ENCODE results near the gene PAAF1.
"Not testable (repeated sequence)": the region's sequence is repeated elsewhere in the genome, so short reads cannot be mapped to it uniquely, and the experiment has no call there.

The PAAF1 gene, protein sequence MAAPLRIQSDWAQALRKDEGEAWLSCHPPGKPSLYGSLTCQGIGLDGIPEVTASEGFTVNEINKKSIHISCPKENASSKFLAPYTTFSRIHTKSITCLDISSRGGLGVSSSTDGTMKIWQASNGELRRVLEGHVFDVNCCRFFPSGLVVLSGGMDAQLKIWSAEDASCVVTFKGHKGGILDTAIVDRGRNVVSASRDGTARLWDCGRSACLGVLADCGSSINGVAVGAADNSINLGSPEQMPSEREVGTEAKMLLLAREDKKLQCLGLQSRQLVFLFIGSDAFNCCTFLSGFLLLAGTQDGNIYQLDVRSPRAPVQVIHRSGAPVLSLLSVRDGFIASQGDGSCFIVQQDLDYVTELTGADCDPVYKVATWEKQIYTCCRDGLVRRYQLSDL

DNA sequence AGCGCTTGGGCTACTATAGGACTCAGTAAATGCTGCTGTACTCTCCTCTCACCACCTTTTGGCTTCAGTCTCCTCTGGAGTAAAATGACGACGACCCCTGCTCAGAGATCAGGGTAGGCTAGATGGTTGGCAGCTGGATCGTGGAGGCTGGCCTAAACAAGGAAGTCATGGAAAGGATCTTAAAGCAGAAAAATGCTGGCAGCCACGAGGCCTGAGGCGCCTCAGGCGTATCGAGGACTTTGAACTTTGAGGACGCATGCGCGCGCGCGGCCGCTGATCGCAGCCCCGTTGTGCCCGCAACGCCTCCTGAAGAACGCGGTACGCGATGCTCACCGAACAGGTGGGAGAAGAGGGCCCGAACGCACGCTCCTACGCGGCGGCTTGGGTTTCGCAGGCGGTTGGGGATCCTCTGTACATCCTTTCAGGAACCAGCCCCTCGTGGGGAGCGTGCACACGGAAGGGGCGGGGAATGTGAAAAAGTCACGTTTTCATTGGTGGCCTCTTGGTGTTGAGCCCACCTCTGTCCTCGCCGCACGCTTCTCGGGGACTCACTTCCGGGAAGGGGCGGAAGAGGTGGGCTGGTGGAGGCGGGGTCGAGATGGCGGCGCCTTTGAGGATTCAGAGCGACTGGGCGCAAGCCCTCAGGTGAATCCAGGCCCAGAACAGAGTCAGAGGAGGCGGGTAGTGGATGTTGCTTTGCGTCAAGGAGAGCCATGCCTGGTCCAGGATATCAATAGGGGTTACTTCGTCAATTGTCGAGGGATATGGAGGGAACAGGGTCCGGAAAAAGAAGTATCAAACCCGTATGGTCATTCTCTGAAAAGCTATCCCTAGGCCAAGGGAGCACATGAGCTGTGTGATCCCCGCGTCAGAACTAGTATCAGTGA is at the start of gene PAAF1, which contains the start of gene COA4:
TSS of gene PAAF1 (plus strand) at position 576 of the 887 bp plus-strand sequence. CDS start at position 599, 23 bp downstream.
TSS of gene COA4 (minus strand) at position 423 of the 887 bp plus-strand sequence. CDS start 3,468 bp downstream, outside the sequence.
- FAIRE-seq = peak; percentile 87

DNA sequence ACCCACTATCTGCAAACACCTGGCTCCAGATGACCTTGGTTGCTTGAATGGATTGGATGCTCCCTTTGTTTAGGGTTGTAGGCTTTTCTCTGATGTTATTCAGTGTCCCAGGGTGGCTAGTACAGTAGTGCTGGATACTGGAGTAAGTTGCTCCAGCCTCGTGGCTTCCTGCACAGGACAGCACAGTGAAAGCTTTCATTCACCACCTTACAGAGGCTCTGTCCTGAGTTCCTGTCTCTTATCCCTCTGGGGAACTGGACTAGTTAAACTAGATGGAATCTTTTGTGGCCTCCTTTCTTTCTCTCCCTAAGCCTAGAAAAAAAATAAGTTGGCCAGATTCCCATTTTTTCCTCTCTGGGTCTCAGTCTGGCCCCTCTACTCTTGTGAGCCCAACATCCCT is 46.5 kb upstream of the PAAF1 start:
- no peak for FAIRE-seq

DNA sequence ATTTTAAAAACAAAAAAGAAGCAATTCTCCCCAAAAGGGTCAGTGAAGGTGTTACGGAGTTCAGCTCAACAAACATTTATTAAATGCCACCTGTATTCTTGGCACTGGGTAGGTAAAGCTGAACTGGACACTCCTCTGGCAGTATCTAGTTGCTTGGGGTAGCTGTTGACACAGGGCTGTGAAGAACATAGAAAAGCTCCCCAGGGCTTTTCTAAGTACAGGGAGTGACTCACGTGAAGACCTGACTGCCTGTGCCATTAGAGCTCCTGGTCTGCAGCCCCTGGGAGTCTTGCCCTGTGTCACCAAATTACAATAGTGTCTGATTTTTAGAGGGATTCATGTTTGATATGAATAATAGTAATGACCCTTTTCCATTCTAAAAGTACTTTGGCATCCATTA is 43.7 kb upstream of the PAAF1 start:
- no peak for FAIRE-seq

DNA sequence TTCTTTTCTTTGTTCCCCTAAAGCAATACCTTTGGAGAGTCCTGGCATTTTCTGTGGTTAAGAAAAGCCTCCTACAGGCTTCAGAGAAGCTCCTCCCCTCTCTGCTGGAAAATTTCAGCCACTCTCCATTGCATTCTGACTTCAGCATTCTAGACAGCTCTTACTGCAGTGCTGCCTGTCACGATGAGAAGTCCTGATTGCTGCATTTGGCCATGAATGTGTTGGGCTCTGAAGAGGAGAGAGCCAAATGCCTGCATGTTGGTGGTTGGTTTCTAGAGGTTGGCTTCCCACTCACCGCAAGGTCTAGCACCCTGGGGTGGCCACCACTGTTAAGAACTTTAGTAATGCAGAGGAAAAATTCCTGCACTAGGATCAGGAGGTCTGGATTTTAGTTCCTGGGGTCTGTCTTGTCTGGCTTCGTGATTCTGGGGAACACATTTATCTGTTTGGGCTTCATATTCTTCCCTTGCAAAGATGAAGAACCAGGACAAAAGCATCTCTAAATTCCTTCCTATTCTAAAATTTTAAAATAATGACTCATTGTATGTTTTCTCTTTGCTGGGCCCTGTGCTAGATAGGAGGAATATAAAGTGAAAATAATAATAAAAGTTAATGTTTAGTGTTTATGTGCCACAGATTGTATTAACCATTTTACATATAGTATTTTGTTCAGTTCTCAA is 38.2 kb upstream of the PAAF1 start:
- no peak for FAIRE-seq

DNA sequence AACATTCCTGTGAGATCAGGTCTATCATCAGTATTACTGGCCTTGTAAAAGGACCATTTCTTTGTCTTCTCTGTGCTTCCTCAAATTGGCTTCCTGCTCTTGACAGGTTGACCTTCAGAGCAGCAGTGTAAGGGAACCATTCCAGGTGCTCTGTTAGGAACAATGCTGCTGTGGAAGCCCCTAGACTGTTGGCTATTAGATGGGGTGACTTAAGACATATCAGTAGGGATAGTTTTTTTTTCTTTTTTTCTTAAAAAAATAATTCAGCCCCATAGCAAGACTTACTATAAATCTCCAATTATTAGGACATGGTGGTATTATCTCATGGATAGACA is 37.7 kb upstream of the PAAF1 start:
- no peak for FAIRE-seq

DNA sequence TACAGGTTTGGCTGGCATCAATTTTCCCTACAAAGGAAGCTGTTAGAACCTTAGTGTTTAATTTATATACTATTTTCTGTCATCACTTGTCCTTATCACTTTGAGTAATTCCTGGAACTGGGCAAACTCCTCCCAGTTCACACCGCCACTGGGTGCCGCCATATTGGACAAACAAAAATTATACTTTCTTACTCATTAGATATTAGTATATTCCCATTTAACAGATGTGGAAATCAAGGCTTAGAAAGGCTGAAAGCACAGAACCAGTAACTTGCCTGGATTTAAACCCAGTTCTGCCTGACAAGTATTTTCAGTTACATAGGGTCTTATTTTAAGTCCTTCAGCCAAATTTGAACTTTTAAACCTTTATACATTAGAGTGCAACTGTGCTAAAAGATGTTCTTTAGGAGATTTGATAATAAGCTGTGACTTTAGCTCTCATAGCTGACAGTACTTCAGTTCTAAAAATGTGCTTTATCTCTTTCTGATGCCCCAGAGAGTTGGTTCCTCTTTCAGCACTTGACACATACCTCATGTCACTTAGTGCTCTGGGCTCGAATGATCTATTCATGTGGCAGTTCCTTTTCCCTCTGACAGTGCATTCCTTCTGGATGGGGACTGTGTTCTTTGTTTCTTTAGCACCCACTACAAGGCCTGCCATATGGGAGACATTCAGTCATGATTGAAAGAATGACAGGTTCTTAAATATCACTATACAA is 25.6 kb upstream of the PAAF1 start:
- FAIRE-seq = no peak

DNA sequence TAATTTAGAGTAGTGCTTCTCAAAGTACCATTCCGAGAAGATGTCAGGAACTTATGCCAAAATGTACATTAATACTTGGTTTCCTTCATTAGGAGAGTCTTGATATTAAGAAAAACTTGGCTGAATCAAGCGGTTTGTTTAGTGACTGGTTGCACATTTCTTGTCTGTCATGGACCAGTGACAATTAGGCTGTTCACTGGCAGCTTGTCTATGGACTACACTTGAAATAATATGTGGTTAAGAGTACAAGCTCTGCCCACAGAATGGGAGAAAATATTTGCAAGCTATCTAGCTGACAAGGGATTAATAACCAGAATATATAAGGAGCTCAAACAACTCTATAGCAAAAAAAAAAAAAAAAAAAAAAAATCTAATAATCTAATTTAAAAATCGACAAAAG is 24.8 kb upstream of the PAAF1 start:
- FAIRE-seq = no peak

DNA sequence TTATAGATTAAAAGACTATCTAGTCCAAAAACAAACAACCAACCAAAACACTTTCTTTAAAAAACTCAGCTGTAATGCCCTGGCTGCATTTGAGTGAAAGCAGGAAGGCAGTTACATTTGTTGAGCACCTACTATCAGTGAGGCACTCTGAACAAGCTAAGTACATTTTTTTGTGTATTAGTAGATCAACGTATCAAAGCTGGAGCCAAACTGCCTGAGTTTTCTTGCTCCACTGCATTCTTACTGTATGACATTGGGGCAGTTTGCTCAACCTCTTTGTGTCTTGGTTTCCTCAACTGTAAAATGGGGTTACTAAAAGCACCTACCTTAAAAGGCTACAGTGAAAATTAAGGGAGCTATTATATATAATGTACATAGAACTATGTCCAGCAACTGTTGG is 22.1 kb upstream of the PAAF1 start:
- no peak for FAIRE-seq

DNA sequence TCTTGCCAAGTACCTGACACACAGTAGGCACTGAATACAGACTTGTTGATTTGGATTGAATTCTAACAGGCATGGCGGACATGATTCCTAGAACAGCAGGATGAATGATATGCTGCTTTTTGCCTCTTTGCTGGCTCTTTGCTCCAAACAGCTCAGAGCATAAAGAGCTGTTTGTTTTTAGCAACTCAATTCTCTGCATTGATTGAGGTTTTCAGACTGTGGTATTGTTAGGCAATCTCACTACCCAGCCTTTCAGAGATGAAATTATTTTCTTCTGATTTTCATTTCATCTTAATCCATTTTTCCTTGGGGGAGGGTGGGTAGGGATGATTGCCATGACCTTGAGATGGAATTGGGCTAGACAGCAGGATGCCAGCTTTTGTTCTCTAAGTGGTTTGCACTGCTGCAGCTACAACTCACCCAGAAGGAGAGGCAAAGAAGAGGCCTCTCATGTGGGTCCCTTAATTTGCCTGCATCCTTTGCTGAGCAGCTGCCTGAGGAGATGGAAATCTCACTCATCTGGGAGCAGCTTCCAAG is 20.7 kb upstream of the PAAF1 start:
- no peak for FAIRE-seq

DNA sequence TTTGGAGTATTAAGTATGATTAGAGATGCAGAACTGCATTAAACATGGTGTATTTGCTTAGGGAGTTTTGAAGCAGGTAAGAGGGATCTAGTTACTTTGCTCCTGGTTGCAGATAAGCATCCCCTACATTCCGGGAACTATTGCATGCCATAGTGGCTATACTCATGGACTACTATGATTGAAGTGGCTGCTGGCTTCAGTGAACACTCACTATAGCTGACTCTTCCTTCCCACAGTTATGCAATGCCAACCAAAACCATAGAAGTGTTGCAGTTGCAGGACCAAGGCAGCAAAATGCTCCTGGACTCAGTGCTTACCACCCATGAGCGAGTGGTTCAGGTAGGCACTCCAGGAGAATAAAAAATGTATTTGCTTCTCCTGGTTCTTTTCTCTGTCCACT is 17.1 kb upstream of the PAAF1 start:
- no peak for FAIRE-seq

DNA sequence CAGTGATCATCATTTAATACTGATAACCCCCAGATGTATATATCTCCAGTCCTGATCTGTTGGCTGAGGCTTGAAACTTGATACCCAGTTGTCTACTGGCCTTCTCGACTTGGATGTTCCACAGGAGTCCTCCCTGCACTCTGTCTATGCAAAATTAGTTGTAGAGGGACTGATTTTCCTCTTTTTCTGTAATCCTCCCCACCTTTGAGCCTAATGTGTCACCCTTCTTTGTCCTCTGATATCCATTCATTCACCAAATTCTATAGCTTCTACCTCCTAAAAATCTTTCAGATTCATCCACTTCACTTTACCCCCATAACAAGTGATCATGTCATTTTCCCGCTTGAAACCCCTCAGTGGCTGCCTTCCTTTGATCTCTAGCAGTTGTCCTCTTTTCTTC is 16.6 kb upstream of the PAAF1 start:
- no peak for FAIRE-seq

DNA sequence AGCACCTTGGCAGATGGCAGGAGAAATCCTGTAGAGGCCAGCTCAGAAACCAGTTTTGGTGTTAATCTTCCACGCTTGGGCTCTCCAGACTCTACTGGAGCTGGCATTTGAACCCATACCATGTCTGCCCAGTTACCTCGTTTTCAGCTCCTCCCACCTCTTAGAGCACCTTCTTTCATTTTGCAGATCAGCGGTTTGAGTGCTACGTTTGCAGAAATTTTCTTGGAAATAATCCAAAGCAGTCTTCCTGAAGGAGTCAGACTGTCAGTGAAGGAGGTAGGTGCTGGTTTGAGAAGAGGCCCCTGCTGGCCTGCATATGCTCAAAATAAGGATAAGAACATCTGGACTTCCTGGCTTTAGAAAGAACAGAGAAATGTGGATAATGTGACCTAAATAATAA is 13.8 kb upstream of the PAAF1 start:
- no peak for FAIRE-seq

DNA sequence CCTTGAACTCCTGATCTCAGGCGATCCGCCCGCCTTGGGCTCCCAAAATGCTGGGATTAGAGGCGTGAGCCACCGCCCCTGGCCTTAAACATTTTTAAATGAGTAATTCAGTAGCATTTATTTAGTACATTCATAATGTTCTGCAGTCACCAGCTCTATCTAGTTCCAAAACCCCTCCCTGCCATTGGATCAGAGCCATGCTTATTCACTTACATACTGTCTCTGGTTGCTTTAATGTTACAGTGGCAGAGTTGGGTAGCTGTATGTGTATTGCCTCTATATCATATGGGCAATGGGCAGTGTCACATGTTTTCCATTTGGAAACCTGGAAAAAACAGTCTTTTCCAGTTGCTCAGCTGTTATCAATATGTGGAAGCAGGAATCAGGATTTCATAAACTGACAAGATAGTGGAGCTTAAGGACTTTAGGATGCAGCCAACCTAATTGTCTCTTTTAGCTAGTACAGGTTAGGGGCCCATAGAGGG is 10.7 kb upstream of the PAAF1 start:
- FAIRE-seq = no peak

DNA sequence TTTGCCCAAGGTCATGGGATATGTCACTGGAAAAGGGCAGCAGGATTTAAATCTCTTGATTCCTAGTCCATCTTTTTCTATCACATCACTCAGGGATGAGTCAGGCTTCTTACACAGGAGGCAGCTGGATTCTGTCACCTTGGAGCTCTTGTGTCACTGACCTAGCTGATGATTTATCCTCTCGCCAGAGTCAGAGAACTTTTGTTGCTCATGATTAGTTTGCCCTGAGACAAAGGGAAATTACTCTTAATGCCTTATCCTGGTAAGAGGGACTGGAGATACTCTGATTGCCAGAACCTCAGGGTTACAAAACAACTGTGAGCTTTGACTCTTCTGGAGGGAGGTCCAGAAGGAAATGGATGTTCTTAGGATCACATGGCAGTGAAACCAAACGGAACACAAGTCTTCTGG is 10.2 kb upstream of the PAAF1 start:
- no peak for FAIRE-seq

DNA sequence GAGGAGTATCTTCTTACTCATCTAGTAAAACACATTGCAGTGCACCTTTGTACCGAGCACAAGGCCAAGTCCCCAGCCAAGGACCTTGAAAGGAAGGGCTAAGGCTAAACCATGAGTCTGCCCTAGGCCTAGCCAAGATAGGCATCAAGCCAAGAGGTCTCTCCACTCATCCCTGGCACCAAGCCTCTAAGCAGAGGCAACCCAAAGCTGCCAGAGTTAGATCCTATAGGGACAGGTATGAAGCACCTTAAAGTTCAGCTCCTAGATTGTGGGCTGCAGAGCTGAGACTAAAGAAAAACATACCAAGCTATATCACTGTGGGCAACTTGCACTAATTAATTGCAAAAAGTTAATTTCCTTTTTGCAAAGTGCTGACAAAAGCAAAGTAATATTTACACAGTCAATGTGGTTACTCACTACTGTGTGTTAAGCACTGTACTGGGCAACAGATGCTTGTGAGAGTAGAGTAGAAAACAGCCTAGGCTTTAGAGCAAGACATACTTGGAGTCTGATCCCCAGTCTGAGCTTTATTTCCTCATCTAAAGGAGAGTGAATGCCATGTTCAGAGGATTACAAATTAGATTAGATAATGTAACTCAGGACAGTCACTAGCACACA is 7.4 kb upstream of the PAAF1 start:
- no peak for FAIRE-seq

DNA sequence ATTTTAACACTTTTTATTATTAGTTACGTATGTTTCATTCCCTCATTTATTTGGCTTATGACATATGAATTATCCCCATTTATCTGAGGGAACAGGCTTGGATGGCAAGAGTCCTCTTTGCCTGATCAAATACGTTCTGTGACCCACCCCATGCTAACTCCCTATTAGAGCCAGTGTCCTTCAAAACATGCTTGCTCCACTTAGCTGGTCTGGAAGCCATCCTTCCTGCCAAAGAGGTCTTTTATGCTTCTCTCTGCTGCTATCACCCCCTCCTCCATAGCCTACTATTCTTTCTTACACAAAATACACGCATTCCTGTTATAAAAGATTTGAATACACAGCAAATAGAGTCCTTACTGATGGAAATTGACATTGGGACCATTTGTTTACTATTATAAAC is 6.5 kb upstream of the PAAF1 start:
- FAIRE-seq = no peak

DNA sequence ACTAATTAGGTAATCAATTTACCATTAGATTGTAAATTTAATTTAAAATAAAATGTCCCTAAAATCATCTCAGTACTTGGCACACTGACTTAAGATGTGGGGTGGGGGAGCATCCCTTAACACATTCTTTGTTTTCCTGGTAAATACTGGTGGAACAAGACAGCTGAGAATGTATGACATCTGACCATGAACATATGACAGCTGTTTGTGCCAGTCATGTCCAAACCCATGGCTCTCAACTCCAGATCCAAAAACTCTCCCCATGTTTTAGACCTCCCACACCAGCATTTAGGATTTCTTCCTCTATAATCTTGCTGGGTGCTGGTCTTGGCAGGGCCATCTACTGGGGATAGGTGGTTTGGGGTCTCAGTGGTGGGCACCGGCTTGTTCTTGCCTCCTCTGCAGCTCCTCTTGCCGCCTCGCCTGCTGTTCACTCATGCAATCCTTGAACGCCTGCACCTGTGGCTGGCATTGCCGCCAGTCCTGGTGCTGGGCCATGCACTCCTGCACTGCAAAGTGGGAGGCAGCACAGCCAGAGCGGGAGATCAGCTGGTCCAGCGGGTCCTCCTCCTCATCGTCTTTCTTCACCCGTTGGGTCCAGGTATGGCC is 3.9 kb upstream of the PAAF1 start:
- FAIRE-seq = no peak

DNA sequence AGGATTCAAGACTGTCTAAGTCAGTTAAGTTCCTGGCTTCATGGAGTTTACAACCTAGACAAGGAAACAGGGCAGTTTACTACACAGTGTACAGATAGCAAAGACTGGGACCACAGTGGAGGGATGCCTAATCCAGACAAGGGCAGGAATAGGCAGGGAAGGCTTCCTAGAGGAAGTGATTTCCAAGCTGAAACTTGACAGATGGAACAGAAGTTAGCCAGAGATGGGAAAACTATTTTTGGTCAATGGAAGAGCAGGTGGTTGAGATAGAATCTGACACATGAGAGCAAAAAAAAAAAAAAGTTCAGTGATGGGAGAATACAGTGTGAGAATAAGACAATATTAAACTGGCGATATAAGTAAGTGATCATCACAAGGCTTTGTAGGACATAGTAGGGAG is 1.4 kb upstream of the PAAF1 start:
- FAIRE-seq = no peak

DNA sequence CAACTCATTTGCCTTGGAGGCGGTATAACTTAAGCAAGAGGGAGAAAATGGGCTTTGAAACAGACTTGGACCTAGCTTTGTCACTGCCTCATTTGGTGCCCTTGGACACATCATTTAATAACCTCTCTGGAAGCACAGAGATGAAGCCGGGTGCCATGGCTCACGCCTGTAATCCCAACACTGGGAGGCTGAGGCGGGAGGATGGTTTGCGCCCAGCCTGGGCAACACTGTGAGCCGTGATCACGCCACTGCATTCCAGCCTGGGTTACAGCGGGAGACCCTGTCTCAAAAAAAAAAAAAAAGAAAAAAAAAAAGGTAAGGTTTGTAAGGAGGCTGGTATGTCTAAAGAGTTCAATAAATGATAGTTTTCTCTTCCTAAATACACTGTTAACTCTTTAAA is 959 bp upstream of the PAAF1 start:
- no peak for FAIRE-seq

DNA sequence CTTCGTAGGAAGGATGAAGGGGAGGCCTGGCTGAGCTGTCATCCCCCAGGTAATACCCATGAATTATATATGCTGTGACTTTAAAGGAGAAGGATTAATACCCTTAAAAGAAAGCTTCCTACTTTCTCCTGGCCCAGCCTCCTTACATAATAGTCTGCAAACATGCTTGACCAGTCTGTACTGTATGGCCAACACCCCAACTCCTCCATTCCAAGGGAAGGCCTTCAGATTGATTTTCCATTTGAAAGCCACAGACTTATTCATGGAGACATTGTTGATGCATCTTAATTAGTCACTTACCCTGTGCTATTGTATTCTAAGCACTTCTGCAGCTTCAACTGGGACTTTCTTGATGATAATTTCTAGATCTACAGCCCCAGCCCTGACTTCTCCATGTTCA is 2.0 kb downstream of the PAAF1 start:
- FAIRE-seq = no peak

DNA sequence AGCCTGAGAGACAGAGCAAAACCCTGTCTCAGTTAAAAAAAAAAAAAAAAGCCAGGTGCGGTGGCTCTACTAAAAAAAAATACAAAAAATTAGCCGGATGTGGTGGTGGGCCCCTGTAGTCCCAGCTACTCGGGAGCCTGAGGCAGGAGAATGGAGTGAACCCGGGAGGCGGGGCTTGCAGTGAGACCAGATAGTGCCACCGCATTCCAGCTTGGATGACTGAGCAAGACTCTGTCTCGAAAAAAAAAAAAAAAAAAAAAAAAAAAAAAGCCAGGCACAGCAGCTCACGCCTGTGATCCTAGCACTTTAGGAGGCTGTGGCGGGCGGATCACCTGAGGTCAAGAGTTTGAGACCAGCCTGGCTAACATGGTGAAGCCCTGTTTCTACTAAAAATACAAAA is 3.6 kb downstream of the PAAF1 start:
- not testable (repeated sequence) for FAIRE-seq

DNA sequence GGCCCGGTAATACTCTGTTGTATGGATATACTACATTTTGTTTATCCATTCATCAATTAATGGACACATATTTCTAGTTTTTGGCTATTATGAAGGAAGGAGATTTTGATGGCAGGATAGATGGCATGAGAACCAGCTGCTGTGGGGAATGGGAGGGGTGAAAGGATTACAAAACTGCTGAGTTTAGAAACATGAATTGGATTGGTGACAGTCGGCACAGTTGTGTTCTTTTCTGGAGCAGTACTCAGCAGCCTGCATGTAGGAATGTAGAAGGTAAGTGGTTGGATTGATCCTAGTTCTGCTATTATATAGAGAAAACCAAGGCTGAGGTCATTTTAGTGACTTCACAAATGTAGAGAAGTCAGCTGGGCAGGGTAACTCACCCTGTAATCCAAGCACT is 7.1 kb downstream of the PAAF1 start:
- no peak for FAIRE-seq

All from A204.1 (cell line).